Lower leg skin (tissue), 3 donors: ENCODE results near the gene ATP9B.

Source experiments
- POLR2A ChIP-seq, 2 donors: fragments of 450-650 bp; IDR thresholded peaks; one replicate each; pipeline ENCODE4 v1.6.1; 2016 to 2017; ENCODE audit warnings: antibody characterized with exemption in 2 of 2, mild to moderate bottlenecking in 1 of 2, moderate library complexity in 1 of 2
- TF ChIP-seq, protein P1 (sequence below), 3 donors: fragments of 450-650 bp; IDR thresholded peaks; one replicate each; pipeline ENCODE4 v1.5.1; 2016; ENCODE audit warnings: antibody characterized with exemption in 3 of 3, mild to moderate bottlenecking in 3 of 3, moderate library complexity in 2 of 3

DNA sequence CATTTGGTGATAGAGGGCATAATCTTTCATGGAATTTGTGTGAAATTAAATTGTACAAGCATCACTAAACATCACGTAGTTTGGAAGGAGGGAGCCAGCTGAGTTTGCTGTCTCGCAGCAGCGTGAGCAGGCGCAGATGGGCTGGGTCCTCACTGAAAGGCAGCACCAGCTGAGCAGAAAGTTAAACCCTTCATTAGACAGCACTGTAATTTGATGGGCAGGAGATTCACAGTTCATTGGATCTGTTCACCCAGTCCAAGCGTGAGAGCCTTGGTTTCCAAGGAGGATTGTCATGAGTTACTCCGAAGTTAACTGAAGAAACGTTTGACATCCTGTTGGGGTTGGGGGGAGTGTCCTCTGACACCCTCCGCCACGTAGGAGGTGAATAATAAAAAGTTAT, 236.7 kb downstream of the ATP9B start:
- TF ChIP-seq, protein P1, sequence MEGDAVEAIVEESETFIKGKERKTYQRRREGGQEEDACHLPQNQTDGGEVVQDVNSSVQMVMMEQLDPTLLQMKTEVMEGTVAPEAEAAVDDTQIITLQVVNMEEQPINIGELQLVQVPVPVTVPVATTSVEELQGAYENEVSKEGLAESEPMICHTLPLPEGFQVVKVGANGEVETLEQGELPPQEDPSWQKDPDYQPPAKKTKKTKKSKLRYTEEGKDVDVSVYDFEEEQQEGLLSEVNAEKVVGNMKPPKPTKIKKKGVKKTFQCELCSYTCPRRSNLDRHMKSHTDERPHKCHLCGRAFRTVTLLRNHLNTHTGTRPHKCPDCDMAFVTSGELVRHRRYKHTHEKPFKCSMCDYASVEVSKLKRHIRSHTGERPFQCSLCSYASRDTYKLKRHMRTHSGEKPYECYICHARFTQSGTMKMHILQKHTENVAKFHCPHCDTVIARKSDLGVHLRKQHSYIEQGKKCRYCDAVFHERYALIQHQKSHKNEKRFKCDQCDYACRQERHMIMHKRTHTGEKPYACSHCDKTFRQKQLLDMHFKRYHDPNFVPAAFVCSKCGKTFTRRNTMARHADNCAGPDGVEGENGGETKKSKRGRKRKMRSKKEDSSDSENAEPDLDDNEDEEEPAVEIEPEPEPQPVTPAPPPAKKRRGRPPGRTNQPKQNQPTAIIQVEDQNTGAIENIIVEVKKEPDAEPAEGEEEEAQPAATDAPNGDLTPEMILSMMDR (IDR thresholded peaks at IDR 0.05): no peak
- TF ChIP-seq POLR2A (IDR thresholded peaks at IDR 0.05): no peak
